ENCODE measurements around the gene DLEC1. TPM values are rescaled to one million over a fixed set of nuclear protein-coding genes. Genes with fewer than 3 reads are reported as not detected.

DLEC1 gene, protein sequence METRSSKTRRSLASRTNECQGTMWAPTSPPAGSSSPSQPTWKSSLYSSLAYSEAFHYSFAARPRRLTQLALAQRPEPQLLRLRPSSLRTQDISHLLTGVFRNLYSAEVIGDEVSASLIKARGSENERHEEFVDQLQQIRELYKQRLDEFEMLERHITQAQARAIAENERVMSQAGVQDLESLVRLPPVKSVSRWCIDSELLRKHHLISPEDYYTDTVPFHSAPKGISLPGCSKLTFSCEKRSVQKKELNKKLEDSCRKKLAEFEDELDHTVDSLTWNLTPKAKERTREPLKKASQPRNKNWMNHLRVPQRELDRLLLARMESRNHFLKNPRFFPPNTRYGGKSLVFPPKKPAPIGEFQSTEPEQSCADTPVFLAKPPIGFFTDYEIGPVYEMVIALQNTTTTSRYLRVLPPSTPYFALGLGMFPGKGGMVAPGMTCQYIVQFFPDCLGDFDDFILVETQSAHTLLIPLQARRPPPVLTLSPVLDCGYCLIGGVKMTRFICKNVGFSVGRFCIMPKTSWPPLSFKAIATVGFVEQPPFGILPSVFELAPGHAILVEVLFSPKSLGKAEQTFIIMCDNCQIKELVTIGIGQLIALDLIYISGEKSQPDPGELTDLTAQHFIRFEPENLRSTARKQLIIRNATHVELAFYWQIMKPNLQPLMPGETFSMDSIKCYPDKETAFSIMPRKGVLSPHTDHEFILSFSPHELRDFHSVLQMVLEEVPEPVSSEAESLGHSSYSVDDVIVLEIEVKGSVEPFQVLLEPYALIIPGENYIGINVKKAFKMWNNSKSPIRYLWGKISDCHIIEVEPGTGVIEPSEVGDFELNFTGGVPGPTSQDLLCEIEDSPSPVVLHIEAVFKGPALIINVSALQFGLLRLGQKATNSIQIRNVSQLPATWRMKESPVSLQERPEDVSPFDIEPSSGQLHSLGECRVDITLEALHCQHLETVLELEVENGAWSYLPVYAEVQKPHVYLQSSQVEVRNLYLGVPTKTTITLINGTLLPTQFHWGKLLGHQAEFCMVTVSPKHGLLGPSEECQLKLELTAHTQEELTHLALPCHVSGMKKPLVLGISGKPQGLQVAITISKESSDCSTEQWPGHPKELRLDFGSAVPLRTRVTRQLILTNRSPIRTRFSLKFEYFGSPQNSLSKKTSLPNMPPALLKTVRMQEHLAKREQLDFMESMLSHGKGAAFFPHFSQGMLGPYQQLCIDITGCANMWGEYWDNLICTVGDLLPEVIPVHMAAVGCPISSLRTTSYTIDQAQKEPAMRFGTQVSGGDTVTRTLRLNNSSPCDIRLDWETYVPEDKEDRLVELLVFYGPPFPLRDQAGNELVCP (N-terminal part only)
- 3.1 TPM for polyA plus RNA-seq (2013, experiment 1 of 4)
- polyA plus RNA-seq (2013, experiment 2 of 4), result 2.9 TPM
- 3.4 TPM for polyA plus RNA-seq (2013, experiment 3 of 4)
- 3.3 TPM for polyA plus RNA-seq (2013, experiment 4 of 4)

DNA sequence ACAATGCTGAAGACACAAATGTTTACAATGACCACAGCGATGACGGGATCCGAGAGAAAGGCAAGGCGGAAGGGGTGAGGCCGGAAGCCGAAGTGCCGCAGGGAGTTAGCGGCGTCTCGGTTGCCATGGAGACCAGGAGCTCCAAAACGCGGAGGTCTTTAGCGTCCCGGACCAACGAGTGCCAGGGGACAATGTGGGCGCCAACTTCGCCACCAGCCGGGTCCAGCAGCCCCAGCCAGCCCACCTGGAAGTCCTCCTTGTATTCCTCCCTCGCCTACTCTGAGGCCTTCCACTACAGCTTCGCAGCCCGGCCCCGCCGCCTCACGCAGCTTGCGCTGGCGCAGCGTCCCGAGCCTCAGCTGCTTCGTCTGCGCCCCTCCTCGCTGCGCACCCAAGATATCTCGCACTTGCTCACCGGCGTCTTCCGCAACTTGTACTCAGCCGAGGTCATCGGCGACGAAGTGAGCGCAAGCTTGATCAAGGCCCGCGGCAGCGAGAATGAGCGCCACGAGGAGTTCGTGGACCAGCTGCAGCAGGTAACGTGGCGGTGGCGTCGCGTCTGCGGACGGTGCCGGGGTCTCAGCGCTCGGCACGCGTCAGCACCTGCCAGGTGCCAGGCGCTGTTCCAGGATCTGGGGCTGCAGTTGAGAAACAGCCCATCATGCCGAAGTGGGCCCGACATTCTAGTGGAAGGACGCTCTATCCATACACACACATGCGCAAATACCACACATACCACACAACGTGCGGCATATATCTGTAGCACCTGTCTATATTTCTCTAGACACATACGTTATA, at the start of gene DLEC1:
DLEC1 (plus strand) TSS at position 108 of the 798 bp plus-strand sequence; CDS start at position 126, 18 bp downstream.
- H3K4me3 ChIP-seq (ENCODE audit: insufficient read depth, low read depth, low read length), result peak within 1 kb of the TSS; percentile 60
- no peaks in the 10 kb centered on the region for H3K36me3 ChIP-seq (ENCODE audit: control insufficient read depth, insufficient read depth, low read length)
- 9% methylated on average over 67 of the region's 67 CpGs for WGBS, 2 experiments
- peaks cover 7% of the 10 kb centered on the region for H3K4me1 ChIP-seq (ENCODE audit: control insufficient read depth, insufficient read depth, low read length)
- H3K9me3 ChIP-seq (ENCODE audit: control insufficient read depth, low read length), result no peaks in the 10 kb centered on the region
- peaks cover 33% of the 10 kb centered on the region for H3K27me3 ChIP-seq (ENCODE audit: control insufficient read depth, insufficient read depth, low read length, poor library complexity, severe bottlenecking)
- H3K27ac ChIP-seq (ENCODE audit: insufficient read depth, low read depth, low read length, poor library complexity, severe bottlenecking), result no peak within 1 kb of the TSS

DNA sequence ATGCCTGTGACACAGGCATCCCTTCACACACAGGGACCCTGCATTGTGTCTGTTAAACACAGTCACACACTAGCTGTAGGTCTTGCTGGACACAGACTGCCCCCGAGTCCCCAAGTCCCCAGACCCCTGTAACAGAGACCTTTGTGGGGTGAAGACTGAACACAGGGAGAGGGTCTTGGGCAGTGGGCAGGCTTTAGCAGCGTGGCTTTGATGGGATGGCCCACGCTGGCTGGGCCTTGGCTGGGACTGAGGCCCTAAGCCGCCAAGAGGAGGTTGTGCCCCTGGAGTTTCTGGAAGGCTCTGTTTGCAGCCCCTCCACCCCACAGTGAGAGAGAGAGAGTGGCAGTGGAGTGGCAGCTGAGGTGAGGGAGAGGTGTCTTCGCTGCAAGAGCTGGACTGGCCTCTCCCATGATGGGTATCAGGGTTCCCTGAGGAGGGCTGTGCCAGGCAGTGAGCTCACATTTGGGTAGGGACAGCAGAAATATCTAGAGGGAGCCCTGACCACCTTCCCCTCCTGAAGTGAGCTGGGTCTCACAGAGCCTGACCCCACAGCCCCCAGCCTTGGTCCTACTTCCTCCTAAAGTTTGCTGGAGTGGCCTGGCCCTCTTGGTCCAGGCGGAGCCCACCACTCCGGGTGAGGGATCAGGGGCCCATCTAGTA, 49.1 kb upstream of the DLEC1 start:
- no peaks in the 10 kb centered on the region for H3K36me3 ChIP-seq (ENCODE audit: control insufficient read depth, insufficient read depth, low read length)
- H3K9me3 ChIP-seq (ENCODE audit: control insufficient read depth, low read length), result no peaks in the 10 kb centered on the region
- H3K27ac ChIP-seq (ENCODE audit: insufficient read depth, low read depth, low read length, poor library complexity, severe bottlenecking), result no peak overlapping the region
- no peak overlapping the region for H3K4me3 ChIP-seq (ENCODE audit: insufficient read depth, low read depth, low read length)
- WGBS, 2 experiments, result 93 to 94% methylated on average over 7 of the region's 7 CpGs
- peaks cover 4% of the 10 kb centered on the region for H3K27me3 ChIP-seq (ENCODE audit: control insufficient read depth, insufficient read depth, low read length, poor library complexity, severe bottlenecking)
- H3K4me1 ChIP-seq (ENCODE audit: control insufficient read depth, insufficient read depth, low read length), result no peaks in the 10 kb centered on the region

DNA sequence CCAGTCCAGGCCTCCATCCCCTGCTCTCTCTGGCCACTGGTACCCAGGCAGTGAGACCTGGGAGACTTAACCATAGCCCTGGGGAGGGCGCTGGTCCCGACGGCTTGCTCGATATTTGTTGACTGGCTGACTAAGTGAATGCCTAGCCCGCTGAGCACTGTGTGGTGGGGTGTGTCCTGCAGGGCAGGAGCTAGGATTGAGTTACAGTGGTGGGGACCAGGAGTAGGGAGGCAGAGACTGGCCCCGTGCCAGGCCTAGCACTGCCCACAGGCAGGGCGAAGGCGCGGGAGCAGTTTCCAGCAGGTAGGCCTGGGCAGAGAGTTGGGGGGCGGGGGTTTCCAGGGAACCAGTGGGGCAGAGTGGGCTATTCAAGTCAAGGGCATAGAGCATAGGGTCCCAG, 48.5 kb upstream of the DLEC1 start, which contains the start of gene VILL:
VILL (plus strand) TSS at position 260 of the 400 bp plus-strand sequence. CDS start 2,887 bp downstream, outside the sequence.
- H3K4me1 ChIP-seq (ENCODE audit: control insufficient read depth, insufficient read depth, low read length), result no peaks in the 10 kb centered on the region
- 89 to 91% methylated on average over 10 of the region's 10 CpGs for WGBS, 2 experiments
- peaks cover 4% of the 10 kb centered on the region for H3K27me3 ChIP-seq (ENCODE audit: control insufficient read depth, insufficient read depth, low read length, poor library complexity, severe bottlenecking)
- H3K27ac ChIP-seq (ENCODE audit: insufficient read depth, low read depth, low read length, poor library complexity, severe bottlenecking), result no peak within 1 kb of the TSS
- no peak within 1 kb of the TSS for H3K4me3 ChIP-seq (ENCODE audit: insufficient read depth, low read depth, low read length)
- no peaks in the 10 kb centered on the region for H3K9me3 ChIP-seq (ENCODE audit: control insufficient read depth, low read length)
- H3K36me3 ChIP-seq (ENCODE audit: control insufficient read depth, insufficient read depth, low read length), result no peaks in the 10 kb centered on the region

DNA sequence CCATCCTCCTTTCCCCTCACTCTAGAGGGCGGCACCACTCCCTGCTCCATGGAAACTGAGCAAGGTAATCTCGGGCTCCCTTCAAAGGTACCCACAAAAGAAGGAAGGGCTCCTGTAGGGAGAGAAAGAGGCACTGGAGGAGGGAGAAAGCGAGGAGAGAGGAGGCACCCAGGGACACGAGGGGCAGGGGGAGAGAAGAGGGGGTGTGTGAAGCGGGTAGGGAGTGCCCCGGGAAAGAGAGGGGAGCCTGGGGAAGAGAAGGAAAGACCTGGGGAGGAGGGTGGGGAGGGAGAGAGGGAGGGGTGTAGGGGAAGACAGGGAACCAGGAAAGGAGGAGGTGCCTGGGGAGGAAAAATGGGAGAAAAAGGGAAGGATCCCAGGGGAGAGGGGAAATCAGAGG, 47.9 kb upstream of the DLEC1 start:
- H3K27me3 ChIP-seq (ENCODE audit: control insufficient read depth, insufficient read depth, low read length, poor library complexity, severe bottlenecking), result peaks cover 4% of the 10 kb centered on the region
- H3K4me3 ChIP-seq (ENCODE audit: insufficient read depth, low read depth, low read length), result no peak overlapping the region
- H3K4me1 ChIP-seq (ENCODE audit: control insufficient read depth, insufficient read depth, low read length), result no peaks in the 10 kb centered on the region
- 38 to 49% methylated on average over 6 of the region's 6 CpGs for WGBS, 2 experiments
- H3K36me3 ChIP-seq (ENCODE audit: control insufficient read depth, insufficient read depth, low read length), result no peaks in the 10 kb centered on the region
- H3K9me3 ChIP-seq (ENCODE audit: control insufficient read depth, low read length), result no peaks in the 10 kb centered on the region
- no peak overlapping the region for H3K27ac ChIP-seq (ENCODE audit: insufficient read depth, low read depth, low read length, poor library complexity, severe bottlenecking)

DNA sequence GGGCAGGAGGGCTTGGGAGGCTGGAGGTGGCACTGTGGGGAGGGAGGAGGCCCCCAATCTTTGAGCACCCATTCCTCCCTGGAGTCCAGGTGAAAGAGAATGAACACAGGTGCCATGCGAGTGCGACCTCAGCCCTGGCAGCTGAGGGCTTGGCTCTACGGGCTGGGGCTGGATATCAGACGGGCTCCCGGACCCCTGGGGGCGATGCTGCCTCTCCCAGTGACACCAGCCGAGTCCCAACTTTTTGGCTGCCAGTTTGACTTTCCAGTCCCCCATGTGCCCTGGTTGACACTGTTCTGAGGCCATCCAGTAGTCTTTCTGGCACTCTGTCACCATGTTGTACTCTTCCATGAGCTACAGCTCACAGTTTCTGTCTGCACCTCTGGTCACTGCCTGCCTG, 47.2 kb upstream of the DLEC1 start:
- Histone ChIP-seq H3K27me3 (ENCODE audit: control insufficient read depth, insufficient read depth, low read length, poor library complexity, severe bottlenecking) (peaks cover 4% of the 10 kb centered on the region), H3K36me3 (ENCODE audit: control insufficient read depth, insufficient read depth, low read length) (no peaks in the 10 kb centered on the region)
- WGBS, 2 experiments, result 84 to 86% methylated on average over 7 of the region's 7 CpGs

DNA sequence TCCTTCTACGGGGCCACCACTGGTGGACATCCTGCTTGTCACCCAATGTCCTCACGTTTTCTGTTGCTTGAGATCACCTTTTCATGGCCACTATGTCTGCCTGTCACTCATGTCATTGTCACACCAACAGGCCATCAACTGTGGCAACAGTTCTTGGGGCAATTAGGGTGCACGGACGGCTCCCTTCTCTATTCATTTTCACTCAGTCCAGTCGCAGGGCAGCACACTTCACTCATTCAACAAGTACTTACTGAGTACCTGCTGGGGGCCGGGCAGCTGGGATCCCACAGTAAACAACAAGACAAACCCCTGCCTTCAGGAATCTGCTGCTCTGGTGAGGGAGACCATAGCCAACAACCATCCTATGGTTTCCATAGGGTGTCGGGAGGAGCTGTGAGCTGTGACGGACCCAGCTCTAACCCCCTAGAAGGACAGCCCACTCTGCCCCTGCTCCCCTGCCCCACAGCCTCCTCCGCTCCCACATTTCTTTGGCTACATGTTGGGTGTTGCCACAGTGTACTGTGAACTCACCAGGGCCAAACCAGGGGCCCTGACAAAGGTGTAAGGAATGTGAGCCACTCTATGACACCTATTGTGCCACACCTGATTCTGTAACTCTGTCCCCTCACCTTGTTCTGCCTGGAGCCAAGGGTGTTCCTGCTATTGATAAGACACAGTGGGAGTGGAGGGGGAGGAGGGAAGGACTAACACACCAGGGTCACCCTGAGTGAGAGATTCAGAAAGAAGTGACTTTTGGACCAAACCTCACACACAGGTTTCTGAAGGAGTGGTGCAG, 46.5 kb upstream of the DLEC1 start:
- 89 to 90% methylated on average over 9 of the region's 9 CpGs for WGBS, 2 experiments
- Histone ChIP-seq H3K4me3 (ENCODE audit: insufficient read depth, low read depth, low read length) (no peak overlapping the region), H3K36me3 (ENCODE audit: control insufficient read depth, insufficient read depth, low read length) (no peaks in the 10 kb centered on the region), H3K27ac (ENCODE audit: insufficient read depth, low read depth, low read length, poor library complexity, severe bottlenecking) (no peak overlapping the region), H3K9me3 (ENCODE audit: control insufficient read depth, low read length) (no peaks in the 10 kb centered on the region), H3K4me1 (ENCODE audit: control insufficient read depth, insufficient read depth, low read length) (no peaks in the 10 kb centered on the region), H3K27me3 (ENCODE audit: control insufficient read depth, insufficient read depth, low read length, poor library complexity, severe bottlenecking) (peaks cover 4% of the 10 kb centered on the region)

More for the DNA sequence above, 47.2 kb upstream of the DLEC1 start:
- no peak overlapping the region for H3K4me3 ChIP-seq (ENCODE audit: insufficient read depth, low read depth, low read length)
- H3K9me3 ChIP-seq (ENCODE audit: control insufficient read depth, low read length), result no peaks in the 10 kb centered on the region
- H3K4me1 ChIP-seq (ENCODE audit: control insufficient read depth, insufficient read depth, low read length), result no peaks in the 10 kb centered on the region
- no peak overlapping the region for H3K27ac ChIP-seq (ENCODE audit: insufficient read depth, low read depth, low read length, poor library complexity, severe bottlenecking)

DNA sequence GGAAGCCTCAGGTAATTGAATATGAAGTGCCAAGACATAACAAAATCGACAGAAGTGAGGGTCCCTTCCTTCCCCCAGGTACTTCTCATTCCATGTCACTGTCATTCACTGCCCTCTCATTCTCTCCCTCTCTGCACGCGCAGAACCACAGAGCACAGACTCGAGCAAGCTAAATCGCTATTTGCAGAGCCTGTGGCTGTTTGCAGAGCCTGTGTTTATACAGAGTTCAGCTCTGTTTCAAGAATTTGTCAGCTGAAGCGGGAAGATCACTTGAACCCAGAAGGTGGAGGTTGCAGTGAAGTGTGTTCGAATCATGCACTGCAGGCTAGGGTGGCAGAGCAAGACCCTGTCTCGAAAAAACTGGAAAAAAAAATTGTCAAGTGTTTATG, 45.9 kb upstream of the DLEC1 start:
- Histone ChIP-seq H3K36me3 (ENCODE audit: control insufficient read depth, insufficient read depth, low read length) (no peaks in the 10 kb centered on the region), H3K27me3 (ENCODE audit: control insufficient read depth, insufficient read depth, low read length, poor library complexity, severe bottlenecking) (peaks cover 7% of the 10 kb centered on the region), H3K4me1 (ENCODE audit: control insufficient read depth, insufficient read depth, low read length) (no peaks in the 10 kb centered on the region), H3K27ac (ENCODE audit: insufficient read depth, low read depth, low read length, poor library complexity, severe bottlenecking) (no peak overlapping the region), H3K9me3 (ENCODE audit: control insufficient read depth, low read length) (no peaks in the 10 kb centered on the region), H3K4me3 (ENCODE audit: insufficient read depth, low read depth, low read length) (no peak overlapping the region)
- 92 to 94% methylated on average over 8 of the region's 8 CpGs for WGBS, 2 experiments

DNA sequence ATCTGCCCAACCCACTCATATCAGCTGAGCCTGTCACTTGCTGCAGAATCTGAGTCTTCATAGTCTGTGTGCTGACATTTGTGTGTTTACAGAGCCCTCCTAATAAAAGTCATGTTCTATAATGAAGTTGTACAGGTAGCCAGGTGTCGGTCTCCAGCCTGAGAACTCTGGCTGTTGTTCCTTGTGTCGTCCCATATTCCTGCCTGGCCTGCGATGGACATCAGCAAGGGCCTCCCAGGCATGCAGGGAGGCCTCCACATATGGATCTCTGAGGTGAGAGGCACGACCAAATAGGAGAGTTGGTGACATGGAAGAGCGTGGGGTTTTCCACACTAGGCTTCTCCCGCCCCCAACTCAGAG, 45.6 kb upstream of the DLEC1 start:
- Histone ChIP-seq H3K27ac (ENCODE audit: insufficient read depth, low read depth, low read length, poor library complexity, severe bottlenecking) (no peak overlapping the region), H3K9me3 (ENCODE audit: control insufficient read depth, low read length) (no peaks in the 10 kb centered on the region), H3K36me3 (ENCODE audit: control insufficient read depth, insufficient read depth, low read length) (no peaks in the 10 kb centered on the region), H3K4me3 (ENCODE audit: insufficient read depth, low read depth, low read length) (no peak overlapping the region), H3K4me1 (ENCODE audit: control insufficient read depth, insufficient read depth, low read length) (no peaks in the 10 kb centered on the region), H3K27me3 (ENCODE audit: control insufficient read depth, insufficient read depth, low read length, poor library complexity, severe bottlenecking) (peaks cover 10% of the 10 kb centered on the region)
- 88 to 89% methylated on average over 6 of the region's 6 CpGs for WGBS, 2 experiments

Measured in ectodermal cell (in vitro differentiated cells).